Muscle of arm (tissue), 14 donors: ENCODE data around the gene DLGAP5. TPM values are rescaled to one million over a fixed set of nuclear protein-coding genes. Genes with fewer than 3 reads are reported as not detected.

Experiments used
- DNase-seq: peaks from one replicate; pipeline ENCODE4 v3.0.0-alpha.2; 2013
- long read RNA-seq, 11 donors: transcript quantifications; one replicate each; lab custom pipeline, GENCODE V29; 2026
- polyA plus RNA-seq, 12 donors: library from polyadenylated mRNA; unstranded; fragments of 120-200 nt; gene quantifications; one replicate each; pipeline ENCODE4 v1.2.1, GENCODE V29; 2013; ENCODE audit not compliant: insufficient read length in 12 of 12

DLGAP5 gene, protein sequence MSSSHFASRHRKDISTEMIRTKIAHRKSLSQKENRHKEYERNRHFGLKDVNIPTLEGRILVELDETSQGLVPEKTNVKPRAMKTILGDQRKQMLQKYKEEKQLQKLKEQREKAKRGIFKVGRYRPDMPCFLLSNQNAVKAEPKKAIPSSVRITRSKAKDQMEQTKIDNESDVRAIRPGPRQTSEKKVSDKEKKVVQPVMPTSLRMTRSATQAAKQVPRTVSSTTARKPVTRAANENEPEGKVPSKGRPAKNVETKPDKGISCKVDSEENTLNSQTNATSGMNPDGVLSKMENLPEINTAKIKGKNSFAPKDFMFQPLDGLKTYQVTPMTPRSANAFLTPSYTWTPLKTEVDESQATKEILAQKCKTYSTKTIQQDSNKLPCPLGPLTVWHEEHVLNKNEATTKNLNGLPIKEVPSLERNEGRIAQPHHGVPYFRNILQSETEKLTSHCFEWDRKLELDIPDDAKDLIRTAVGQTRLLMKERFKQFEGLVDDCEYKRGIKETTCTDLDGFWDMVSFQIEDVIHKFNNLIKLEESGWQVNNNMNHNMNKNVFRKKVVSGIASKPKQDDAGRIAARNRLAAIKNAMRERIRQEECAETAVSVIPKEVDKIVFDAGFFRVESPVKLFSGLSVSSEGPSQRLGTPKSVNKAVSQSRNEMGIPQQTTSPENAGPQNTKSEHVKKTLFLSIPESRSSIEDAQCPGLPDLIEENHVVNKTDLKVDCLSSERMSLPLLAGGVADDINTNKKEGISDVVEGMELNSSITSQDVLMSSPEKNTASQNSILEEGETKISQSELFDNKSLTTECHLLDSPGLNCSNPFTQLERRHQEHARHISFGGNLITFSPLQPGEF
- polyA plus RNA-seq = 10 to 100 TPM in 9 of 12 donors, 1 to 10 TPM in 2, not detected in 1; 7.3 to 20.1 (median 12.9) TPM
- long read RNA-seq, donor 1 = 0 reads
- long read RNA-seq, donor 2, partial matches to known transcripts = 0 of 3 reads
- long read RNA-seq, donor 2, other reads (novel, unspliced or antisense) = 0 of 3 reads
- long read RNA-seq, donor 3, partial matches to known transcripts = 0 of 1 reads
- long read RNA-seq, donor 3, other reads (novel, unspliced or antisense) = 0 of 1 reads
- long read RNA-seq, donor 4 = 0 reads
- long read RNA-seq, donor 5, partial matches to known transcripts = 0 of 2 reads
- long read RNA-seq, donor 5, other reads (novel, unspliced or antisense) = 0 of 2 reads
- long read RNA-seq, donor 6 = 0 reads
- long read RNA-seq, donor 7, partial matches to known transcripts = 0 of 1 reads
- long read RNA-seq, donor 7, other reads (novel, unspliced or antisense) = 0 of 1 reads
- long read RNA-seq, donor 8, partial matches to known transcripts = 0 of 3 reads
- long read RNA-seq, donor 8, other reads (novel, unspliced or antisense) = 0 of 3 reads
- long read RNA-seq, donor 9, partial matches to known transcripts = 6 of 7 reads
- long read RNA-seq, donor 9, other reads (novel, unspliced or antisense) = 0 of 7 reads
- long read RNA-seq, donor 10, partial matches to known transcripts = 0 of 3 reads
- long read RNA-seq, donor 10, other reads (novel, unspliced or antisense) = 0 of 3 reads
- long read RNA-seq, donor 11, partial matches to known transcripts = 0 of 3 reads
- long read RNA-seq, donor 11, other reads (novel, unspliced or antisense) = 0 of 3 reads

DNA sequence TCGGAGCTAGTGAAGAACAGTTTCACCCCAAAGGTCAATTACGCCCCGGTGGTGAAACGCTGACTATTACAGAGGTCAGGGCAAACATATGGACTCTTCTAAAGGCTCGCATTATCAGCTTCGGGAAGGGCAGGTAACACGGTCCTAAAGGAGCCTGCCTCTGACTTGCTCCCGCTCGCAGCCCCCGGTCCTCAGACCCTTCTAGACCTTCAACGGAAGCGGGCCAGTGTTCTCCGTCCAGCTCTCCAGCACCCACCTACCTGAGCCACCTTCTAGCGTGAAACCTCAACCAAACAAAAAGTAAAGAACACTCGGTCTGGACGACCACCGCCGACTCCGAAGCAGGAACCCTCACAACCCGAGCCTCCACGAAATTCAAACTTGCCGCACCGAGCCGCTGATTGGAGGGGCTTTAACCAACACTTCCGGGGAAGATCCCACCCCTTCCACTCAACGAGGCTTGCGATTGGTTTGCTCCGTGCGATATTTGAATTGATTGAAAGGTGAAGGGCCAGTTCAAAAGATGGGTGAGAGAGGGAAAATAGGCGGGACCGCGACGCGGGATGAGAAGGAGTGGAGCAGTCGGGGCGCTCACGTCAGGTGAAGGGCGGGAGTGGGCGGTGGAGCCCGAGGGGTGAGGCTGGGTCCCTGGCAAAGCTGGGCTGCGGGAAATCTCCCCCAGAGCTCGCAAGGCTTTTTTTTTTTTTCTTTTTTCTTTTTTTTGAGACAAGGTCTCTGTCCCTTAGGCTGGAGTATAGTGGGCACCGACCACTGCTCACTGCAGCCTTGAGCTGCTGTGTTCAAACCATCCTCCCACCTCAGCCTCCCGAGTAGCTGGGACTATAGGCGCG lies at the start of gene DLGAP5:
Gene DLGAP5, minus strand, starts transcription at position 383 of the 851 bp plus-strand sequence. CDS start 2,406 bp downstream, outside the sequence.
- peak; percentile 96 for DNase-seq

DNA sequence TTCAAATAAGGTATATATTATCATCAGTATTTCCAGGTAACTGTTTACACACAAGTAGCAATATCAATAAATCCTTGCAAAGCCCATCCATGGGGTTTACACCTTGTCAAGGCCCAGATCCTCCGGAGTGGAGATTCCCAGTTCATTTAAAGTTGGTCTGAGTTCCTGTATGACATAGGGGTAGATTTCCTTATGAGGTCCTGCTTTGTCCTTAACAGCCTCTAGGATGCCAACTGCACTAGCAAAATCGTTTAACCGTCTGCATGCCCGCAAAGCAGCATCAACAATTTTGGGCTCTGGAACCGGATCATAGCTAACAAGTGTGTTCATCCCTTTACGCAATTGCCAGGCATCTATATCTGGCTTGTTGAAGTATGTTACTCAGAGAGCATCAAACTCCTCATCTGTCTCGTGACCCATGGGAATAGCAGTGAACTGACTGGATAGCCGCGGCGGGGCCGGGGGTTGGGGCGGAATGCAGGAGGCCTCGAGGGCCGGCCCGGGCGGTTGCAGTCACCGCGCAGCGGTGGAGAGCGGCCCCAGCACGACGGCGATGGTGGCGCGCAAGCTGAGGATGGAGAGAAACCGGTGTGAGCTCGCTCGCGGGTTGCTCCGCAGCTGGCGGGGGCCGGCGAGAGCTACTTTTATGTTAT lies 49.3 kb upstream of the DLGAP5 start:
- no peak for DNase-seq

DNA sequence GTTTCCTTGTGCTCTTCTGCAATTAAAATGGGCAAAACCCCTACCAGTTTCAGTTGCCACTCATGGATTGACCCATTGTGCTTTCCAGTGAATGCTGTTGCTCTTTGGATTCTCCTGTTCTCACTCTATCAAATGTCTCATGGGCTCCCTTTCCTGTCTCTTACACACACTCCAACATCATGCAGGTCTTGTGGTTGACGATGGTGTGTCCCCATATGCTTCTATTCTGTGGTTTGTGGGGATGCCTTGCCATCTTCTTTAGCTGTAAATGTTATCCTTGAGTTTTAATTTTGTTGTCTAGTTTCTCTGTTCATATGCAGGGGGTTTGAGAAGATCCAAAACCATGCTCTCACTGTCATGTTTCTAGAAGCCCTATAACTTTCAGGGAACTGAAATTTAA lies 47.9 kb upstream of the DLGAP5 start:
- DNase-seq = no peak

DNA sequence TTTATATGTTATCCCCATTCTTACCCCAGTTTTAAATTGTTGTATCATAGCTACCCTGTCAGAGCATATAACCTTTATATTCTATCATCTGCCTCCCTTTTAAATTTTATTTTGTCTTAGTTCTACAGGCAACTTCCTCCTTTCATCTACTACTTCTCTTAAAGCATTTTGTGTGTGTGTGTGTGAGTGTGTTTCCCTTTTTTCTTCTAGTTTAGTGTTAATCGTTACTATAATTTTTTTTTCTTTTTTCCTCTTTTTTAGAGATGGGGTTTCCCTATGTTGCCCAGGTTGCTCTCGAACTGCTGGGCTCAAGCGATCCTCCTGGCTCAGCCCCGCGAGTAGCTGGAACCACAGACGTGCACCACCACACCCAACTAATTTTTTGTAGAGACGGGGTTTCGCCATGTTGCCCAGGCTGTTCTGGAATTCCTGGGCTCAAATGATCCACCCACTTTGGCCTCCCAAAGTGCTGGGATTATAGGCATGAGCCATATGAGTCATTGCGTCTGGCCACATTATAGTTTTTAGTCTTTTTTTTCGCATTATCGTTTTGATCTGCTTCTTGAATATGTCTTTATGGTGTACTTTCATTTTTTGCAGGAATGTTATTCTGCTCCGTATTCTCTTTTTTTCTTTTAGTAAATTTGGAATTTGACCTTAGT lies 46.8 kb upstream of the DLGAP5 start:
- no peak for DNase-seq

DNA sequence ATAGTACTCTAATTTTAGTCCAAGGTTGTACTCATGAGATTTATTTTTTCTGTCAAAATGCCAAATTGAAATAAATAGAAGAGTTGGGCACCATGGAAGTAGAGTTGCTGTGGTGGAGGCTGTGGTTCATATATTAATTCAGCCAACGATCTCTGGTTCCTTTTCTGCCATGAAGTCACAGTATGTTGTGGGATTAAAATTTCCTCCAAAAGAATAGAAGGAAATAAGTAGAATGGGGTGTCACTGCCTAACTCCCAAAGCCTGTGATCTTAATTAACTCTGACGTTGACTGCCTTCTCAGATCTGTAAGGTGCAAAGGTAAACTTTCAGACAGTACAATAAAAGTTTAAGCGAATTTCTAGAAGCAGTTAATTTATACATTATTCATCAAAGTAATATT lies 42.2 kb upstream of the DLGAP5 start:
- DNase-seq = no peak

DNA sequence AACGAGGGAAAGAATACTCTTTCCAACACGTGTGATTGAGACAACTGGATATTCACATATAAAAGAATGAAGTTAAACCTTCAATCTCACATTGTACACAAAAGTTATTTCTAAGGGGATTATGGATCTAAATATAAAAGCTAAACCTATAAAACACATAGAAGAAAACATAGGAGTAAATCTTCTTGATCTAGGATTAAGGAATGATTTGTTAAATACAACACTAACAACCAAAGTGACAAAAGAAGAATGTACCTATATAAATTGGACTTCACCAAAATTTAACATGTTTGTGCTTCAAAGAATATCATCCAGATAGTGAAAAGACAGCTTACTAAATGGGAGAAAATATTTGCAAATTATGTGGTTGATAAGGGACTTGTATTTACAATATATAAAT lies 36.9 kb upstream of the DLGAP5 start:
- DNase-seq = no peak

DNA sequence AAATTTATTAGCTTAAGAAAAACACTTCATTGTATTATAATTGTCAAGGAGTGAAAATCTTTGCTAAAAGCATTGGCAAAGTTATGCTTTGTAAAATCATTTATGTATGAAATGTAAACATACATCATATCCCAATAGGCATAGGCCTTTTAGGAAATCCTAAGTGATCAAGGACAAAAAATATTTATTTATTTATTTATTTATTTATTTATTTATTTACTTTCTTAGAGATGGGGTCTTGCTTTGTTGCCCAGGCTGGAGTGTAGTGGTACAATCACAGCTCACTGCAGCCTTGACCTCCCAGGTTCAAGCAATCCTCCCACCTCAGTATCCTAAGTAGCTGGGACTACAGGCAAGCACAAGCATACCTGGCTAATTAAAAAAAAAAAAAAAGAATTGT lies 32.0 kb upstream of the DLGAP5 start:
- DNase-seq = no peak

DNA sequence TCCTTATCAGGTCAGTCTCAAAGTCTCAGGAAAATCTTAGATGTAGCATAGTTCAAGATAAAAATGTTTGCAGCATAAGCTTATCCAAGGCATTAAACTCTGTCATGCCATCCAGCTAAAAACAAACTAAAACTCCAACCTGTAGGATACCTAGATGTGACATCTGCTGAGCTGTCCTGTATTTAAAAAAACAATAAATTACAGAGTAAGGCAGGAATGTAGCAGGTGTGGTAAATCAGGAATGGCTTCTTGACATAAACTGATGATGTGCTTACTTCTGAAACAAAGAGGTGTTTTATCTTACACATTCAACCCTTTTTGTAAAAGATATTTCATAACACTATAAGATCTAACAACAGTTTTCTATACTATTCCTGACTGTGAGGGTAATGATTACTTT lies 30.6 kb upstream of the DLGAP5 start:
- no peak for DNase-seq

DNA sequence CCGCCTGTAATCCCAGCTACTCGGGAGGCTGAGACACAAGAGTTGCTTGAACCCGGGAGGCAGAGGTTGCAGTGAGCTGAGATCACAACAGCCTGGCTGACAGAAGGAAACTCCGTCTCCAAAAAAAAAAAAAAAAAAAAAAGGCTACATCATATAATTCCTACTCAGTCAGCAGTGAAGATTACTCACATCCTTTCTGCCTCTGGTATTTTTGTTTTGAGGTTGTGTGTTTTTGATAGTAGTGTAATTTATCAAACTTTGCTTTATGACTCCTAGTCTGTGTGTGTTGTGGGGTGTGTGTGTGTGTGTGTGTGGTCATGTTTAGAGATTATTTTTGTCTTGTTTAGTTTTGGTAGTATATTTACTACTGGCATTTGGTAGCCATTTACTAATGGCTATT lies 29.8 kb upstream of the DLGAP5 start:
- DNase-seq = no peak

DNA sequence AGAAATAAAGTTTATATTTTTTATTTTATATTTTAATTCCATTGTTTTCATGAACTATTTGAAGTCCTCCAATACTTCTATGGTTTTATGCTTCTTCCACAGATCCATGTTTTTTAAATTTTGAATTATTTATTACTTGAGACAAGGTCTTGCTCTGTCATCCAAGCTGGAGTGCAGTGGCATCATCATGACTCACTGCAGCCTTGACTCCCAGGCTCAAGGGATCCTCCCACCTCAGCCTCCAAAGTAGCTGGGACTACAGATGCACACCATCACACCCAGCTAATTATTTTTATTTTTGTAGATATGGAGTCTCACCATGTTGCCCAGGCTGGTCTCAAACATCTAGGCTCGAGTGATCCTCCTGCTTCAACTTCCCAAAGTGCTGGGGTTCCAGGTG lies 28.8 kb upstream of the DLGAP5 start:
- no peak for DNase-seq

DNA sequence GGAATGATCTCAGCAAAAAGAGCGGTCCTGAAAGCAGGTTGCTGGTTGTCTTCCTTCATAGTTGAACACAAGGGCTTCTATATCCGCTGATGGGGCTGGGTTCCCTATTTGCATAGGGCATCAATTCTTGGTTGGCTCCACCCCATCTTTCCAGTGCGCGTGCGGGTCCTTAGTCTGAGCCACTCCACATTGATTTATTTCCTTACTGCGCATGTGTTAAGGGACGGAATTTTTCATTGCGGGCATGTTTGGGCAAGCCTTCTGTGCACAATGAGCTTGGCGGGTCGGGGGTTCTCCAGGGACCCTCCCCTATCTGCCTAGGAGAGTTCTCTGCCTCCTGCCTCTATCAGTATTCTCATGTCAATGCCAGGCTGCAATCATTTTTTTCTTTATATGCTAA lies 21.2 kb upstream of the DLGAP5 start:
- DNase-seq = no peak

DNA sequence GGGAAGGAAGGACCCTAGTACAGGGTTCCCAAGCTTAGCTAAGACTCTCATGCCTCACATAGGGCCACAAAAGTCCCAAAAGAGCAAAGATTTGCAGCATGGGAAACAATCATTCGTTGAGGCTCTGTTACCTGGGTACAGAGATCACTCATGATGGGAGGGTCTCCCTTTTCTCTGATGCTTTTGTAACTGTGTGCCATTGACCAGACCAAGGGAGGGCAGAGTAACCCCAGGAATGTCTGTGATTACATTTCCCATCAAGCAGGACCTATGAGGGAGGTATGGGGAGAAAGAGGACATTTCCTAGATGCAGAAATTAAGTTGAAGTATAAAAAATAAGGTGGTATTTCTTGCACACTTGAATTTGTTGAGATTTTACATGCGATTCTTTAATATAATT lies 16.4 kb upstream of the DLGAP5 start:
- DNase-seq = no peak

DNA sequence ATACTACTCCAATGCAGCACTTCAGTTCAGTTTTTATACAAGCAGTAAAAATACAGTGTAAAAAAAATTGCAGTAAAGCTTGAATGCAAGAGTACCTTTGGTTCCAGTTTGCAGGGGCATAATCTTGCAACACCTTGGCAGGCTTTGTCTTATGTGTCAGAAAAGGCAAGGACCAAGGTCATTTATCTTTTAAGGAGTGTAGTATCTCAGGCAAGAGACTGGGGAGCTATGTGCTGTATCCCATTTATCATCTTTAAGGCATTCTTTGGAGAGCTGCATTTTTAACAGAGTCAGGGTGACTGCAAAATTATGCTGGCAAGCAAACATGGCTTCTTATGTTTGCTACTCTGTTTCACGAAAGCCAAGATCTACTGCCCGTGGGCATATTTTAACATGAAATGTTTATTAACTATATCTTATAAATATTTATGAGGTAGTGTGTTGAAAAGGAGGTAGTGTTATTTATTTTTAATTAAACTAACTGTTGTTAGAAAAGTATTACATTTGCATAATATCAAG lies 14.8 kb upstream of the DLGAP5 start:
- DNase-seq = no peak

DNA sequence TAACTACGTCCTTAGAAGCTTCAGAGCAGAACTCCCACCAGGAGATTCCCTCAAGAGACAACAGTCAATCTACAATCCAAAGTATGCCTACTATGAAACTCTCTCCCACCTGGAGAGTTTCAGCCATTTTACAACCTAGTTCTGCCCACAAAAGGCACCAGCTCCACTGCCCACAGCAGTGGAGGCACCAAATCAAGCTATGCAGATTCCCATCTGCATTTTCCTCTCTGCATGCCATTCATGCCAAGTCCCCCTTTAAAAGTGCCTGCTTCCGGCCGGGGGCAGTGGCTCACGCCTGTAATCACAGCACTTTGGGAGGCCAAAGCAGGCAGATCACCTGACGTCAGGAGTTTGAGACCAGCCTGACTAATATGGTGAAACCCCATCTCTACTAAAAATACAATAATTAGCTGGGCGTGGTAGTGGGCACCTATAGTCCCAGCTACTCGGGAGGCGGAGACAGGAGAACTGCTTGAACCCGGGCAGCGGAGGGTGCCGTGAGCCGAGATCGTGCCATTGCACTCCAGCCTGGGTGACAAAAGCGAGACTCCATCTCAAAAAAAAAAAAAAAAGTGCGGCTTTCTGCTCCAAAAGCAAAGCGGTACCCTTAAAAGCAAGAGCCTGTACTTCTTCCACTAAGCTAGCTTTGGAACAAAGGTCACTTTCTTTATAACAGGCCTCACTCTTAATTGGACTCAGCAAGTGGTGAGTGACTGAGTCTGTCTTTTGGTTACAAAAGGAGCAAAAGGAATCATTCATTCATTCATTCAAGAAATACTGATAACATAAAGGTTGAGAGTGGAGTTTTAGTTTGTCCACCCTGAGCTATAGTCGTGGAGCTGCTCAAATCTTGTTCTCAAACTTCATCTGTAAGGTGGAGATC lies 10.1 kb upstream of the DLGAP5 start:
- no peak for DNase-seq

DNA sequence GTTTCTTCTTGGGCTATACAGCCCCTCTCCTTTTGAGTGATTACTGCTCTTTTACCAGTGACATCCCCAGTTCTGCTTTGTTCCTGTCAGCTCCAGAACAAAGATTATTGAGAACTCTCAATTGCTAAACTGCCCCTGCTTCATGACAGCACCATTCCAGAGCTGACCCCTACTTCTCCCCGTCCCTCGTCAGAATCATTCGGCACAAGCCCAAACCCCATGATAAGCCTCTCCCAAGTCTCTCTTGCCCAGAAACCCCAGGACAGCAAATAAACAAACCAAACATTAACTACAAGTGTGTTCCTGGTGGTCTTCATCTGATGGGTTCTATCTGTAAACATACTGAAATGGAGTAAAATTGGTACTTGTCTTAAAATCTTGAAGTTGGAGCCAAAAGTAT lies 9.3 kb upstream of the DLGAP5 start:
- DNase-seq = no peak

DNA sequence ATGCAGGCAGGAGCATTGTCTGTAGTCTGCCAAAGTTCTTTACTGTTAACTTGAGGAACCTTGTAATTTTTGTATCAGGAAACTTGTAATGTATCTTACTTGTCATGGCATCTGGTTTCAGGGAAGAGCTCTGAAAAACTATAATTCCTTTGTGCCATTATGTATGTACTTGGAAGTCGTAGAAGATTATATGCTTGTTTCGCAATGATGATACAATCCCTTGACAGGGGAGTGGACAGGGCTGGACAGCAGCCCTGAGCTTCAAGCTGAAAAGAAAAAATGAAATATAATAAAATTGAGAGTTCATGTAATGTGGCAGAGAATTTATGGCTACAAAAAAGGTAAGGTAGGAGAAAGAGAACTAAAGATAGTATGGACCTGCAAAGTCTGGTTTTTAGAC lies 7.4 kb upstream of the DLGAP5 start:
- no peak for DNase-seq

DNA sequence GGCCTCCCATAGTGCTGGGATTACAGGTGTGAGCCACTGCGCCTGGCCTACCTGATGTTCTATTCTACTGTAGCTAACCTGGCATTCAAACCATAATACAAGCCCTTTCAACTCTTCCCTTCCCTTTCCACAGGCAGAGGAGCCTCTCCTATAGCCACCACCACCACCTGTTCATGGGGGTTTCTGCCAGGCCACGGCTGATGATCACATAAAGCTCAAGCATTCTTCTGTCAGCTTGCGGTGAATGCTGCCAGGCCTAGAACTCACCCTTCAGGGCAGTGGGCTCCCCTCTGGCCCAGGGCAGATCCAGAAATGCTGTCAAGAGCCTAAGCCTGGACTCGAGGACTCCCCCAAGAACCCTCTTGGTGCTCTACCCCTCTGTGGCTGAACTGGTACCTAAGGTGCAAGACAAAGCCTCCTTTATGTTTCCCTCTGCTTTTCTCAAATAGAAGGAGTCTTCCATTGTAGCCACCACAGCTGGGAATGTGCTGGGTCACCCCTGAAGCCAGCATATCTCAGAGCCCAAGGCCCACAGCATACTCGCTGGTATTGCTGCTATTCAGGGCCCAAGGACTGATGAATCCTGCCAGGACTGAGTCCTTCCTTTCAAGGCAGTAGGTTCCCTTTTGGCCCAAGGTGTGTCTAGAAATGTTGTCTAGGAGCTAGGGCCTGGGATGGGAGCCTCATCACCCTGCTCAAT lies 3.4 kb upstream of the DLGAP5 start:
- DNase-seq = no peak
